Ishikawa (cell line): ENCODE results near the gene RTN1.

ENCODE experiments used
- CEBPB ChIP-seq: IDR thresholded peaks from 2 replicates; pipeline ENCODE4 v1.6.1; 2012
- CREB1 ChIP-seq: IDR thresholded peaks from 2 replicates; pipeline ENCODE4 v1.6.1; 2012; ENCODE audit warnings: low read depth
- EGR1 ChIP-seq: IDR thresholded peaks from 2 replicates; pipeline ENCODE4 v1.6.1; 2012
- EP300 ChIP-seq: IDR thresholded peaks from 2 replicates; pipeline ENCODE4 v1.6.1; 2012; ENCODE audit warnings: borderline replicate concordance
- NFIC ChIP-seq: IDR thresholded peaks from 2 replicates; pipeline ENCODE4 v1.6.1; 2012
- RAD21 ChIP-seq: IDR thresholded peaks from 2 replicates; pipeline ENCODE4 v1.6.1; 2012; ENCODE audit warnings: low read depth
- TAF1 ChIP-seq: IDR thresholded peaks from 2 replicates; pipeline ENCODE4 v1.6.1; 2012; ENCODE audit warnings: low read depth, mild to moderate bottlenecking
- YY1 ChIP-seq: IDR thresholded peaks from 2 replicates; pipeline ENCODE4 v1.6.1; 2012; ENCODE audit warnings: low read depth
- TF ChIP-seq, protein P1 (sequence below): IDR thresholded peaks from 2 replicates; pipeline ENCODE4 v1.6.1; 2012
- TF ChIP-seq, protein P2 (sequence below): IDR thresholded peaks from 2 replicates; pipeline ENCODE4 v1.6.1; 2012; ENCODE audit warnings: low read depth, mild to moderate bottlenecking

DNA sequence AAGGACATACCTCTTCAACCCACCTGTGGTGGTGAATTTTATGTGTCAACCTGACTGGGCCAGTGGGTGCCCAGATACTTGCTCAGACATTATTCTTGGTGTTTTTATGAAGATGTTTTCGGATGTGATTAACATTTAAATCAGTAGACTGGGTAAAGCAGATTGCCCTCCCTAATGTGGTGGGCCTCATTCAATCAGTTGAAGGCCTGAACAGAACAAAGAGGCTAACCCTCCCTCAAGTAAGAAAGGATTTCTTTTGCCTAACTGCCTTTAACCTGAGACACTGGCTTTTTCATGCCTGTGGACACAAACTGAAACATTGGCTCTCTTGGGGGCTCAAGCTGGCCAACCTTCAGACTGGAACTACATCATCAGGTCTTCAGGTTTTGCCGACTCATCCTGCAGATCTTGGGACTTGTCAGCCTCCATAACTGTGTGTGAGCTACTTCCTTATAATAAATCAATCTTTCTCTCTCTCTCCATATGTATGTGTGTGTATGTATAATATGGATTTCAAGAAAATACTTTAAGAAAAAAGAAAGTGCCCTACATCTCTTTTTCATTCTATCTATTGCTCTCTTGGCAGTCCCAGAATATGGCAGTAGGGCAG is 39.4 kb downstream of the RTN1 start:
- TF ChIP-seq RAD21 (no peak), EP300 (no peak), EGR1 (no peak), TAF1 (no peak), CEBPB (no peak), YY1 (no peak), NFIC (no peak), CREB1 (no peak)
- TF ChIP-seq, protein P1, sequence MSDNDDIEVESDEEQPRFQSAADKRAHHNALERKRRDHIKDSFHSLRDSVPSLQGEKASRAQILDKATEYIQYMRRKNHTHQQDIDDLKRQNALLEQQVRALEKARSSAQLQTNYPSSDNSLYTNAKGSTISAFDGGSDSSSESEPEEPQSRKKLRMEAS: no peak
- TF ChIP-seq, protein P2, sequence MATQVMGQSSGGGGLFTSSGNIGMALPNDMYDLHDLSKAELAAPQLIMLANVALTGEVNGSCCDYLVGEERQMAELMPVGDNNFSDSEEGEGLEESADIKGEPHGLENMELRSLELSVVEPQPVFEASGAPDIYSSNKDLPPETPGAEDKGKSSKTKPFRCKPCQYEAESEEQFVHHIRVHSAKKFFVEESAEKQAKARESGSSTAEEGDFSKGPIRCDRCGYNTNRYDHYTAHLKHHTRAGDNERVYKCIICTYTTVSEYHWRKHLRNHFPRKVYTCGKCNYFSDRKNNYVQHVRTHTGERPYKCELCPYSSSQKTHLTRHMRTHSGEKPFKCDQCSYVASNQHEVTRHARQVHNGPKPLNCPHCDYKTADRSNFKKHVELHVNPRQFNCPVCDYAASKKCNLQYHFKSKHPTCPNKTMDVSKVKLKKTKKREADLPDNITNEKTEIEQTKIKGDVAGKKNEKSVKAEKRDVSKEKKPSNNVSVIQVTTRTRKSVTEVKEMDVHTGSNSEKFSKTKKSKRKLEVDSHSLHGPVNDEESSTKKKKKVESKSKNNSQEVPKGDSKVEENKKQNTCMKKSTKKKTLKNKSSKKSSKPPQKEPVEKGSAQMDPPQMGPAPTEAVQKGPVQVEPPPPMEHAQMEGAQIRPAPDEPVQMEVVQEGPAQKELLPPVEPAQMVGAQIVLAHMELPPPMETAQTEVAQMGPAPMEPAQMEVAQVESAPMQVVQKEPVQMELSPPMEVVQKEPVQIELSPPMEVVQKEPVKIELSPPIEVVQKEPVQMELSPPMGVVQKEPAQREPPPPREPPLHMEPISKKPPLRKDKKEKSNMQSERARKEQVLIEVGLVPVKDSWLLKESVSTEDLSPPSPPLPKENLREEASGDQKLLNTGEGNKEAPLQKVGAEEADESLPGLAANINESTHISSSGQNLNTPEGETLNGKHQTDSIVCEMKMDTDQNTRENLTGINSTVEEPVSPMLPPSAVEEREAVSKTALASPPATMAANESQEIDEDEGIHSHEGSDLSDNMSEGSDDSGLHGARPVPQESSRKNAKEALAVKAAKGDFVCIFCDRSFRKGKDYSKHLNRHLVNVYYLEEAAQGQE: no peak
